GM20000 (cell line): ENCODE measurements around the gene SYNDIG1.

ENCODE experiments used
- DNase-seq: peaks from one replicate; pipeline ENCODE4 v3.0.0; 2012; ENCODE audit warnings: low spot score
- TF ChIP-seq, protein P1 (sequence below): IDR thresholded peaks from 2 replicates; pipeline ENCODE4 v1.5.1; 2012; ENCODE audit warnings: mild to moderate bottlenecking, control low read depth; ENCODE audit errors: extremely low read depth, missing control alignments

Gene SYNDIG1

DNA sequence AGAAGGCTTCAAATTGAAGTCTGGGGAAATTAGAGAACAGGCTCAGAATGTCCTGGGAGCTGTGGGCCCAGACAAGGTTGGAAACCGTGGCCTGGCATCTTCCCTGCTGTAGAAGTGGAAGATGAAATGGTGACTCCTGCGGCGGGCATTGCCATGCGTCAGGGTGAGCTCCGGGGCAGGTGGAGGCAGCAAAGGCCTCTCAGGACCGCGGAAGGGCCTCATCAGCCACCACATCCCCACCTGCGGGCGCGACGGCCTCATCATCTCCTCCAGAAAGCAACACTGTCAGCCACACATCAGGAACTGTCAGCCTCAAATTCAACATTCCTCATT, 161.7 kb downstream of the SYNDIG1 start:
- DNase-seq = no peak
- TF ChIP-seq, protein P1, sequence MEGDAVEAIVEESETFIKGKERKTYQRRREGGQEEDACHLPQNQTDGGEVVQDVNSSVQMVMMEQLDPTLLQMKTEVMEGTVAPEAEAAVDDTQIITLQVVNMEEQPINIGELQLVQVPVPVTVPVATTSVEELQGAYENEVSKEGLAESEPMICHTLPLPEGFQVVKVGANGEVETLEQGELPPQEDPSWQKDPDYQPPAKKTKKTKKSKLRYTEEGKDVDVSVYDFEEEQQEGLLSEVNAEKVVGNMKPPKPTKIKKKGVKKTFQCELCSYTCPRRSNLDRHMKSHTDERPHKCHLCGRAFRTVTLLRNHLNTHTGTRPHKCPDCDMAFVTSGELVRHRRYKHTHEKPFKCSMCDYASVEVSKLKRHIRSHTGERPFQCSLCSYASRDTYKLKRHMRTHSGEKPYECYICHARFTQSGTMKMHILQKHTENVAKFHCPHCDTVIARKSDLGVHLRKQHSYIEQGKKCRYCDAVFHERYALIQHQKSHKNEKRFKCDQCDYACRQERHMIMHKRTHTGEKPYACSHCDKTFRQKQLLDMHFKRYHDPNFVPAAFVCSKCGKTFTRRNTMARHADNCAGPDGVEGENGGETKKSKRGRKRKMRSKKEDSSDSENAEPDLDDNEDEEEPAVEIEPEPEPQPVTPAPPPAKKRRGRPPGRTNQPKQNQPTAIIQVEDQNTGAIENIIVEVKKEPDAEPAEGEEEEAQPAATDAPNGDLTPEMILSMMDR = no peak

DNA sequence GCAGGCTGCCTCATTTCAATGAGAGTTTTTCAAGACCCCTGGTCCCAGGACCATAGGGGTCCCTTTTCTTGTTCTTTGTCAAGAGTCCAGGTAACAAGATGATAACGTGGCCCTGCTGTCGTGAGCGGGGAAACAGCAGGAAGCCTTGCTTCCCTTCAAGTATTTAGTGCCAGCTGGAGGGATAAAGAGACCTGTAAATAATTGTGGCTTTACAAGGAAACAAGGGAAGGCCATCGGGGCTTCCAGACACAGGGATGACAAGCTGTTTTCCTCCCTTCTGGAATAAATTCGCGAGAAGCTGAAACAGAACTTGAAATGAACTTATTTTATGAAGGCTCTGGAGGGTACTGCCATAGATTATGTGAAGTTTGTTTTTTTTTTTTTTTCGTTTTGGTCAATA, 163.2 kb downstream of the SYNDIG1 start:
- TF ChIP-seq, protein P1 = no peak
- no peak for DNase-seq

DNA sequence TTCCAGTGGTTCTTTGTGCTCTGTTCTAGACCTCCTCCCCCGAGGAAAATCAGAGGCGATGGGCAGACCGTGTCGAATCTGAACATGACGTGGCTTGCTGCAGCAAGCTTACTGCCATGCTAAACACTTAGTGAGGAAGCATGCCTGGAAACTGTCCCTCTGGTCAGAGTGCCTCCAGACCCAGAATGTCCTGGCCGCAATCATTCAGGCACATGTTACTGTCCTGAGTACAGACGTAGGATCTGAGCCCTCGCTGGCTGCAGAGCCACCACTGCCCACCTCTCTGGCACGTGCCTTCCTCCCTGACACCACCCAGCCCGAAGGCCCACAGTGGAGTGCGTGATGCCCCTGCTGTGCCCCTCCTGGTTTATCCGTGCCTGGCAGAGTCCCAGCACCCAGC, 163.6 kb downstream of the SYNDIG1 start:
- TF ChIP-seq, protein P1 = no peak
- no peak for DNase-seq

DNA sequence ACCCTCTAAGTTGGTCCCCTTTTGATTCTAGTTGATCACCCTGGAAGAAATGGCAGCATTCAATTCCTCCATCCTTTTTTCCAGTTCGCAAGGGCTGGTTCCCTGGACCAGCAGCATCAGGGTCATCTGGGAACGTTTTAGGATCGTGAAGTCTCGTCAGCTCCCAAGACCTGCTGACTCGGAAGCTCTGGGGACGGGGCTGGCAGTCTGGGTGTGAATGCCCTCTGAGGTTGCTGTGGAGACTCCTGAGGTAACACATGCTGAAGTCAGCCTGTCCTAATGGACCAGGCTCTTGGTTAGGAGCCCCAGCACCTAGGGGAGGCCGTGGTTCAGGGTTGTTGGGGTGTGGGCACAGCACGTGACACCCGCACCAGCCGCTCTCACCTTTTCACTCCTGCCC, 164.1 kb downstream of the SYNDIG1 start:
- DNase-seq = no peak
- TF ChIP-seq, protein P1 = no peak

DNA sequence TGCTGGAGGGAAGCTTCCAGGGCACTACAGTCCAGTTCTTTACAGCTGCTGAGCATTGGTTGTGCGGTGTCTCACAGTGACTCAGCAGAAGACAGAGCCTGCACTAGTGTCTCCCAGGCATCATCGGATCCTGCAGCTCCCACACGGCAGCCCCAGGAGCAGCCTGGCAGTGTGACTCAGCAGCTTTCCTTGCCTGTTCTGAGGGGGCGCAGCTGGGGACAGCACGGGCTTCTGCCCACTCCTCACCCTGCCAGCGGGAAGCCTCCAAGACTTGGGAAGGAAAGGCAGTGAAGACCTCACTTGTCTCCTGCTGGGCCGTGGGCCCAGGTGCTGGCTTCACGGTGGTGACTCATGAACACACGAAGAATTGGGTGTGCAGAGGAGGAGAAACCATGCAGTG, 165.4 kb downstream of the SYNDIG1 start:
- no peak for DNase-seq
- TF ChIP-seq, protein P1 = no peak

DNA sequence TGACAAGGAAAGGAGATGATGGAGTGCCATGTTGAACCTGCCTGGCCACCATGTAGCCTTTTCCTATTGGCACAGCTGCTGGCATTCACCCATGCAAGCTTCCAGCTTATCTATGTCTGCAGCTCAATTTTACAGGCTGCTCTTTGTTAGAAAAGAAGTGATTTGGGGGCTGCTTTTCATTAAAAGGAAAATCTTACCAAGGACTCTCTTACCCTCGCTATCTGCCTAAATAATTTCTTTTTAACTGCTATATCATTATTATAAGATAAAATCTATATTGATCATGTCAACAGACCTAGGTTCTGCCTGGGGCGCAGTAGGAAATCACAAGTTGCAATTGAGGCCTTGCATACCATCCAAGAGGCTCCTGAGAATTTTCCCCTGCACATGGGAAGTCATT, 167.2 kb downstream of the SYNDIG1 start:
- TF ChIP-seq, protein P1 = no peak
- no peak for DNase-seq

DNA sequence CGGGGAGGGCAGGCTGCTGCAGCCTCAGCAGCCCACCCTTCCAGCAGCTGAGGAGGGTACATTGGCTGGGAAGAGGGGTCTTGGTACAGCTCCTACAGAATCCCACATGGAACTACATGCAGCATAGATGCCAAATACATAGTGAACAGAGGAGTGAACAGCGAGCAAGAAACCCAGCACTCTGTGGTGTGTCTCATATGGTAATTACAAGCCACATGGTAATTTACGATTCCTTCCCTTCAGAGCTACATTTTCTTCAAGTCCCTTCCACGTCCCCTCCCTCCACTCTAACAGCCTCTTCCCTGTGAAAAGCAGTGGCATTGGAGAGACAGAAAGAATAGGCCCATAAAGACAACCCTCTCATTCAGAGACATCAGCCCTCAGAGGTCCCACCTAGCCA, 167.7 kb downstream of the SYNDIG1 start:
- no peak for DNase-seq
- TF ChIP-seq, protein P1 = no peak

DNA sequence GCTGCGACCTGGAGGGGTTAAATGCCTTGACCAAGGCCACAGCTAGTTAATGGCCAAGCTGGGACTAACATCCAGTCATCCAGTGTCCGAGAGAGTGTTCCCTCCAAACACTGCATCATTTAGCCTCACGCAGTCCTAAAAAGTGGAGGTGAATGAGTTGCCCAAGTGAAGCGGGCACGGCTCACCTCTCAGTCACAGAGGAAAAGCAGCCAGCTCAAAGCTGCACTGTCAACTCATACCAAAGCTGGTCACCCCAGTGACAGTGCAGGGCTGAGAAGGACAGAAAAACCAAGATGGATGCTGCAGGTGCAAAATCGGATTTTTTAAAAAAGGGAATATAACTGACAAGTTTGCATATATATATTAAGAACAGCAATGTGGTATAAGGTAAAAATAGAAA, 168.5 kb downstream of the SYNDIG1 start:
- no peak for DNase-seq
- TF ChIP-seq, protein P1 = no peak
